Subcutaneous adipose tissue (tissue), 4 donors: ENCODE results near the gene KCNQ5. TPM values are rescaled to one million over a fixed set of nuclear protein-coding genes. Genes with fewer than 3 reads are reported as not detected.

Experiments
- total RNA-seq, 4 donors: library from RNA; depleted of rRNA; stranded (reverse); fragments of >200 nt; gene quantifications; one replicate each; pipeline ENCODE4 v1.1.0, GENCODE V29; 2016
- TF ChIP-seq, protein P1 (sequence below): fragments of 450-650 bp; IDR thresholded peaks from one replicate; pipeline ENCODE4 v1.5.1; 2016; ENCODE audit warnings: low read depth, mild to moderate bottlenecking, control low read depth, antibody characterized with exemption, moderate library complexity

KCNQ5 gene
- total RNA-seq, 4 donors from 2014 or later: 0.17 TPM; not detected in 3

DNA sequence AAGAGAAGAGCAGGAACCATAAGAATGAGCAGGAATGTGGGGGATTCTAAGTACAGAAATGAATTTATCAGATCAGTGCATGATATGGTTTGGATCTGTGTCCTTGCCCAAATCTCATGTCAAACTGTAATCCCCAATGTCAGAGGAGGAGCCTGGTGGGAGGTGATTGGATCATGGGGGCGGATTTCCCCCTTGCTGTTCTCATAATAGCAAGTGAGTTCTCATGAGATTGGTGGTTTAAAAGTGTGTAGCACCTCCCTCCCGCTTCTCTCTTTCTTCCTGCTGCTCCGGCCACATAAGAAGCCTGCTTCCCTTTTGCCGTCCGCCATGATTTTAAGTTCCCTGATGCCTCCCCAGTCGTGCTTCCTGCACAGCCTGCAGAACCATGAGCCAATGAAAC, 554.2 kb downstream of the KCNQ5 start:
- TF ChIP-seq, protein P1, sequence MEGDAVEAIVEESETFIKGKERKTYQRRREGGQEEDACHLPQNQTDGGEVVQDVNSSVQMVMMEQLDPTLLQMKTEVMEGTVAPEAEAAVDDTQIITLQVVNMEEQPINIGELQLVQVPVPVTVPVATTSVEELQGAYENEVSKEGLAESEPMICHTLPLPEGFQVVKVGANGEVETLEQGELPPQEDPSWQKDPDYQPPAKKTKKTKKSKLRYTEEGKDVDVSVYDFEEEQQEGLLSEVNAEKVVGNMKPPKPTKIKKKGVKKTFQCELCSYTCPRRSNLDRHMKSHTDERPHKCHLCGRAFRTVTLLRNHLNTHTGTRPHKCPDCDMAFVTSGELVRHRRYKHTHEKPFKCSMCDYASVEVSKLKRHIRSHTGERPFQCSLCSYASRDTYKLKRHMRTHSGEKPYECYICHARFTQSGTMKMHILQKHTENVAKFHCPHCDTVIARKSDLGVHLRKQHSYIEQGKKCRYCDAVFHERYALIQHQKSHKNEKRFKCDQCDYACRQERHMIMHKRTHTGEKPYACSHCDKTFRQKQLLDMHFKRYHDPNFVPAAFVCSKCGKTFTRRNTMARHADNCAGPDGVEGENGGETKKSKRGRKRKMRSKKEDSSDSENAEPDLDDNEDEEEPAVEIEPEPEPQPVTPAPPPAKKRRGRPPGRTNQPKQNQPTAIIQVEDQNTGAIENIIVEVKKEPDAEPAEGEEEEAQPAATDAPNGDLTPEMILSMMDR: no peak

- TF ChIP-seq, protein P1: no peak
These were observed 555.5 kb downstream of the KCNQ5 start for GRCh38 chr6:73177221-73177944.

DNA sequence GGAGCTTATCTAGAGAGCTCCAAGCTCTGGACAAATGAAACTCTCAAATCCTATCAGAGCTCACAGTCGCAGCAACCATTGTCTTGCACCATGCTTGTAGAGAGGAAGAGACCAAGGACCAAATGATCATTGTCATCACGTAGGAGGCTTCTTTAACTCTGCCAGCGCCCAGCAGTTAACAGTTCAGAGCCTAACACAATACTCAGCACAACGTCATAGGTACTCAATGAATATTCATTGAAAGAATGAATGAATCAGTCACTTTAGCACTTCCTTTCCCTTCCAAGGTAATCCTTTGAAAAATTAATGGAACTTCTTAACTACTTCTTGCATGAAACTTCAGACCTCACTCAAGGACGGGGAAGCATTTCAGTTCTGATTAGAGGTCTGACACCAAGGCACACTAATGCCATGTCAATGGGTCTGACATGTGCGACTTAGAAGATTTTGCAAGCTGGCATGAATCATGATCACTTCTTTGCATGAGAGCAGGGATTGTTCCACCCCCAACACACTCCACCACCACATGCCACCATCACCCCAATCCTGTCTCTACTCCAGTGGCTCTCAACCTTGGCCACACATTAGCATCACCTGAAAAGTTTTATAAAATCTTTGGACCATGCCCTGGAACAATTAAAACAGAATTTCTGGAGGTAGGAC, 558.3 kb downstream of the KCNQ5 start:
- TF ChIP-seq, protein P1: no peak

DNA sequence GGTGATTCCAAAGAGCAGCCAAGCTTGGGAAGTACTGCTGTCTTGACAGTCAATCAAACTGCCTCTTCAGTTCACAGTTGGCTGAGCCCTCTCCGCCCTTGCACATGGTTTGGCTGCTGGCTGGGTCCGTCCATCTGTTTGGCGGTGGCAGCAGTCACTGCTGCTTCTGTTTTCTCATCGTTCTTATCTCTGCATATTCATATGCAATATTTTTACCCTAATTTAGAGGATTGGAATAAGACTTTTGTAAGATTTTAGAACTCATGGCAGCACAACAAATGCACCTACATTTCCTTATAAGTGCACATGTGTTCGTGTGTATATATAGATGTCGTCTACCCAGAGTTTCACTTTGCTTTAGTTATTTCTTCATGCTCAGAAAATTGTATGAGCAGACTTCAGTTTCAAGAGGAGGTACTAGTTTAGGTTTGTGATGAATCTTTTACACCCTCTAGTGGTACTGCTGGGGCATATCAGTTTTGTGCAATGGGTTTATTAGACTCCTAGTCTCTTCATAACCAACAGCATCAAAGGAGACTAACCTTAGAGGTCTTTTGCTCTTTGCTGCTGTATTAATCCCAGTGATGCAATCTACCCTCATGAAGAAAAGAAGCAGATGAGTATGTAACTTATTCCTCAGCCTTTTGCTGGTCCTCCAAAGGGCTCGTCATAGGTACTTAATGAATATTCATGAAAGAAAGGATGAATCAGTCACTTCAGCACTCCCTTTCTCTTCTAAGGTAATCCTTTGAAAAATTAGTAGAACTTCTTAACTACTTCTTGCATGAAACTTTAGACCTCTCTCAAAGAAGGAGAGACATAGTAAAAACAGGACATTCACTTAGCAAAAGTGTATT, 559.1 kb downstream of the KCNQ5 start:
- TF ChIP-seq, protein P1: no peak

- TF ChIP-seq, protein P1: no peak
These were observed 560.2 kb downstream of the KCNQ5 start for GRCh38 chr6:73182021-73182607.

- TF ChIP-seq, protein P1: no peak
These were observed 572.9 kb downstream of the KCNQ5 start for GRCh38 chr6:73194744-73195143.
